ENCODE results near the gene APOBEC3A.

Gene APOBEC3A

GRCh38 chr22:38950527-38951295 is 6.7 kb upstream of the APOBEC3A start:
- no peaks in the 10 kb centered on the region for H3K36me3 ChIP-seq (ENCODE audit: insufficient read depth, low read length)
- H3K27ac ChIP-seq (ENCODE audit: low read depth, low read length, poor library complexity, severe bottlenecking), result no peak overlapping the region
- TF ChIP-seq EZH2 (IDR thresholded peaks at IDR 0.05; ENCODE audit: borderline replicate concordance, low read length) (no peak), CTCF (IDR thresholded peaks at IDR 0.05; ENCODE audit: low read length) (no peak)
- no peaks in the 10 kb centered on the region for H3K4me1 ChIP-seq (ENCODE audit: insufficient read depth, low read length, severe bottlenecking)
- no peaks in the 10 kb centered on the region for H4K20me1 ChIP-seq (ENCODE audit: insufficient read depth, low read length)
- no peaks in the 10 kb centered on the region for H3K9me3 ChIP-seq (ENCODE audit: low read length)
- H3K4me3 ChIP-seq (ENCODE audit: low read depth, low read length, poor library complexity, severe bottlenecking), result no peak overlapping the region
- no peak overlapping the region for H3K9ac ChIP-seq (ENCODE audit: low read length)
- no peak overlapping the region for H3K4me2 ChIP-seq (ENCODE audit: low read length)
- no peaks in the 10 kb centered on the region for H3F3A ChIP-seq (ENCODE audit: insufficient read depth, low read length)
- H3K9me2 ChIP-seq (ENCODE audit: low read depth, low read length), result no peaks in the 10 kb centered on the region
- H3K27me3 ChIP-seq (ENCODE audit: insufficient read depth, low read length), result peaks cover 5% of the 10 kb centered on the region; the same call in 1 of the 2 replicates
- no peaks in the 10 kb centered on the region for H3K79me2 ChIP-seq (ENCODE audit: insufficient read depth, low read length)
- H2AFZ ChIP-seq (ENCODE audit: low read length), result no peak overlapping the region

GRCh38 chr22:38951734-38952133 is 5.7 kb upstream of the APOBEC3A start:
- H3K9me2 ChIP-seq (ENCODE audit: low read depth, low read length), result no peaks in the 10 kb centered on the region
- no peak for TF ChIP-seq CTCF (IDR thresholded peaks at IDR 0.05; ENCODE audit: low read length)
- no peak for TF ChIP-seq EZH2 (IDR thresholded peaks at IDR 0.05; ENCODE audit: borderline replicate concordance, low read length)
- no peak overlapping the region for H2AFZ ChIP-seq (ENCODE audit: low read length)
- no peaks in the 10 kb centered on the region for H3K4me1 ChIP-seq (ENCODE audit: insufficient read depth, low read length, severe bottlenecking)
- H3K79me2 ChIP-seq (ENCODE audit: insufficient read depth, low read length), result no peaks in the 10 kb centered on the region
- H3K36me3 ChIP-seq (ENCODE audit: insufficient read depth, low read length), result no peaks in the 10 kb centered on the region
- H3F3A ChIP-seq (ENCODE audit: insufficient read depth, low read length), result no peaks in the 10 kb centered on the region
- H3K9me3 ChIP-seq (ENCODE audit: low read length), result no peaks in the 10 kb centered on the region
- H3K4me2 ChIP-seq (ENCODE audit: low read length), result no peak overlapping the region
- H3K9ac ChIP-seq (ENCODE audit: low read length), result no peak overlapping the region
- no peak overlapping the region for H3K27ac ChIP-seq (ENCODE audit: low read depth, low read length, poor library complexity, severe bottlenecking)
- no peaks in the 10 kb centered on the region for H4K20me1 ChIP-seq (ENCODE audit: insufficient read depth, low read length)
- peaks cover 5% of the 10 kb centered on the region; the same call in 1 of the 2 replicates for H3K27me3 ChIP-seq (ENCODE audit: insufficient read depth, low read length)
- H3K4me3 ChIP-seq (ENCODE audit: low read depth, low read length, poor library complexity, severe bottlenecking), result no peak overlapping the region

GRCh38 chr22:38952281-38952993 is 5.0 kb upstream of the APOBEC3A start:
- H3K27ac ChIP-seq (ENCODE audit: low read depth, low read length, poor library complexity, severe bottlenecking), result no peak overlapping the region
- H3K9me3 ChIP-seq (ENCODE audit: low read length), result no peaks in the 10 kb centered on the region
- no peaks in the 10 kb centered on the region for H3K36me3 ChIP-seq (ENCODE audit: insufficient read depth, low read length)
- no peaks in the 10 kb centered on the region for H3K79me2 ChIP-seq (ENCODE audit: insufficient read depth, low read length)
- no peaks in the 10 kb centered on the region for H4K20me1 ChIP-seq (ENCODE audit: insufficient read depth, low read length)
- TF ChIP-seq EZH2 (IDR thresholded peaks at IDR 0.05; ENCODE audit: borderline replicate concordance, low read length) (no peak), CTCF (IDR thresholded peaks at IDR 0.05; ENCODE audit: low read length) (no peak)
- H3K27me3 ChIP-seq (ENCODE audit: insufficient read depth, low read length), result peaks cover 5% of the 10 kb centered on the region; the same call in 1 of the 2 replicates
- no peaks in the 10 kb centered on the region for H3K4me1 ChIP-seq (ENCODE audit: insufficient read depth, low read length, severe bottlenecking)
- H3K4me2 ChIP-seq (ENCODE audit: low read length), result no peak overlapping the region
- no peaks in the 10 kb centered on the region for H3K9me2 ChIP-seq (ENCODE audit: low read depth, low read length)
- H3K4me3 ChIP-seq (ENCODE audit: low read depth, low read length, poor library complexity, severe bottlenecking), result no peak overlapping the region
- H3K9ac ChIP-seq (ENCODE audit: low read length), result no peak overlapping the region
- no peak overlapping the region for H2AFZ ChIP-seq (ENCODE audit: low read length)
- H3F3A ChIP-seq (ENCODE audit: insufficient read depth, low read length), result no peaks in the 10 kb centered on the region

All from OCI-LY1 (cell line).